GM12891 (cell line): Measurements from ENCODE around the gene CIPC.

Source experiments
- PAX5 ChIP-seq: IDR thresholded peaks from 2 replicates; pipeline ENCODE4 v1.6.1; 2011; ENCODE audit warnings: low read length, moderate library complexity, mild to moderate bottlenecking; ENCODE audit not compliant: insufficient read depth, severe bottlenecking
- POLR2A ChIP-seq: IDR thresholded peaks from 2 replicates; pipeline ENCODE4 v1.6.1; 2011; ENCODE audit warnings: low read depth, low read length, control low read depth

GRCh38 chr14:77097006-77097699, 905 bp upstream of the CIPC start:
- no peak for TF ChIP-seq POLR2A
- no peak for TF ChIP-seq PAX5
